ENCODE measurements around the gene ADAM15. TPM values are rescaled to one million over a fixed set of nuclear protein-coding genes. Genes with fewer than 3 reads are reported as not detected.

The ADAM15 gene
- total RNA-seq, 3 donors from 2014 or later, result 97.8 to 155 (median 109) TPM

DNA sequence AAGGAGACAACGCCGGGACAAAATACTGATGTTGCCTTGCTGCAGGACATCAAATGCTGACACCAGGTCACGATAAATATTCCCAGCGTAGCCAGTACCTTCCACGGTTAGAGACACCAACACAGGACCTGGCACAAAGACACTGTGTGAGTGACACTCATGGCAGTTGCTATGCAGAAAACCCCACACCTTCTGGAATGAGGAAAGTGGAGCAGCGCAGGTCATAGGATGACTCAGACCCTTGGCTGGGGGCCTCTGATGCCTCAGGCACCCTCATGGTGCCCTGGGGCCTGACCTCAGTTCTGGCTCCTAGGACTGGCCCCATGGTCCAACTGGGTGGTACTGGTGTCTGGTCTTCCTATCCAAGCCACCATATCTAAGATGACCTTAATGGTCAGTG, 24.5 kb upstream of the ADAM15 start:
- Histone ChIP-seq H3K4me3 (no peak overlapping the region), H3K9me3 (no peaks in the 10 kb centered on the region)
- TF ChIP-seq, protein P1, sequence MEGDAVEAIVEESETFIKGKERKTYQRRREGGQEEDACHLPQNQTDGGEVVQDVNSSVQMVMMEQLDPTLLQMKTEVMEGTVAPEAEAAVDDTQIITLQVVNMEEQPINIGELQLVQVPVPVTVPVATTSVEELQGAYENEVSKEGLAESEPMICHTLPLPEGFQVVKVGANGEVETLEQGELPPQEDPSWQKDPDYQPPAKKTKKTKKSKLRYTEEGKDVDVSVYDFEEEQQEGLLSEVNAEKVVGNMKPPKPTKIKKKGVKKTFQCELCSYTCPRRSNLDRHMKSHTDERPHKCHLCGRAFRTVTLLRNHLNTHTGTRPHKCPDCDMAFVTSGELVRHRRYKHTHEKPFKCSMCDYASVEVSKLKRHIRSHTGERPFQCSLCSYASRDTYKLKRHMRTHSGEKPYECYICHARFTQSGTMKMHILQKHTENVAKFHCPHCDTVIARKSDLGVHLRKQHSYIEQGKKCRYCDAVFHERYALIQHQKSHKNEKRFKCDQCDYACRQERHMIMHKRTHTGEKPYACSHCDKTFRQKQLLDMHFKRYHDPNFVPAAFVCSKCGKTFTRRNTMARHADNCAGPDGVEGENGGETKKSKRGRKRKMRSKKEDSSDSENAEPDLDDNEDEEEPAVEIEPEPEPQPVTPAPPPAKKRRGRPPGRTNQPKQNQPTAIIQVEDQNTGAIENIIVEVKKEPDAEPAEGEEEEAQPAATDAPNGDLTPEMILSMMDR (IDR thresholded peaks at IDR 0.05), result no peak
- no peak for TF ChIP-seq POLR2AphosphoS5 (IDR thresholded peaks at IDR 0.05)
- TF ChIP-seq POLR2A (IDR thresholded peaks at IDR 0.05), result no peak

DNA sequence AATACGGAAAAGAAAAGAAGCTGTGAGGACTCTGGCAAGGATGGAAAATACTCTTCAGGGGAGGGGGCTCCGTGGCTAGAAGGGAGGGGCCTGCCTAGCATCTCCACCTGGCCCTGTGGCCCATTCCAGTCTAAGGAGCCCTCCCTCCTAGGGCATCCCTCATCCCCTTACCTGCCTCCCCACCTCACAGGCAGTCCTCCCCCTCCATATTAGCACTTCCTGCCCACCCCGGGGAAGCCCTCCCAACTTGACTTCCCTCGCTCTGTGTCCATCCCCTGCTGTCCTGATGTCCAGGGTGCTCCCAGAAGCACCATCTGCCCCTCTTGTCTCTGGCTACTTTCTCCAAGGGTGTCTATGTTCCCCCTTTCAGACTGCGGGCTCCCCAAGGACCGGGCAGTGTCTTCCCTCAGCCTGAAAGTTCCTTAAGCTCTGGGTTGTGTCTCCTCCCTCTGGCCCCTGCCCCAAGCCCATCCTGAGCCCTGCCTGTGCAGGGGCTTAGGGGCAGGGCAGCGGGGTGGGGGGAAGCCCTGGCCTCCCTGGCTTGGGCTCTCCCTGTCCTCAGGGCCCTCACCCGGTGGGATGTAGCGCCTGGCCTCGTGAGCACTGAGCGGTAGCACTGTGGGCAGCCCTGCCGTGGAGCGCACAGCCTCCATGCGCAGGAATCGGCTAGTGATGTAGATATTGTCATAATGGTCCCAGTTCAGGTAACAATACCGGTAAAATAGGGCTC, 21.4 kb upstream of the ADAM15 start:
- H3K36me3 ChIP-seq, result no peaks in the 10 kb centered on the region
- TF ChIP-seq POLR2A (IDR thresholded peaks at IDR 0.05), result no peak
- TF ChIP-seq, protein P1 (IDR thresholded peaks at IDR 0.05), result no peak
- no peak for TF ChIP-seq POLR2AphosphoS5 (IDR thresholded peaks at IDR 0.05)
- no peak overlapping the region for H3K27ac ChIP-seq
- H3K4me3 ChIP-seq, result no peak overlapping the region
- H3K9me3 ChIP-seq, result no peaks in the 10 kb centered on the region
- no peak for DNase-seq (ENCODE audit: low spot score in 2 of 2)
- no peaks in the 10 kb centered on the region for H3K27me3 ChIP-seq
- intact Hi-C loops (cut with DNase I; ENCODE audit: low total_unique reads), result no loop called here
- H3K4me1 ChIP-seq, result no peaks in the 10 kb centered on the region

More for the DNA sequence above, 24.5 kb upstream of the ADAM15 start:
- intact Hi-C loops (cut with DNase I; ENCODE audit: low total_unique reads), result no loop called here
- no peak for DNase-seq (ENCODE audit: low spot score in 2 of 2)
- Histone ChIP-seq H3K27me3 (no peaks in the 10 kb centered on the region), H3K4me1 (peaks cover 0 to 3% of the 10 kb centered on the region in 2 donors), H3K27ac (peak overlapping the region in 1 of 2 donors; percentile 58), H3K36me3 (no peaks in the 10 kb centered on the region)

DNA sequence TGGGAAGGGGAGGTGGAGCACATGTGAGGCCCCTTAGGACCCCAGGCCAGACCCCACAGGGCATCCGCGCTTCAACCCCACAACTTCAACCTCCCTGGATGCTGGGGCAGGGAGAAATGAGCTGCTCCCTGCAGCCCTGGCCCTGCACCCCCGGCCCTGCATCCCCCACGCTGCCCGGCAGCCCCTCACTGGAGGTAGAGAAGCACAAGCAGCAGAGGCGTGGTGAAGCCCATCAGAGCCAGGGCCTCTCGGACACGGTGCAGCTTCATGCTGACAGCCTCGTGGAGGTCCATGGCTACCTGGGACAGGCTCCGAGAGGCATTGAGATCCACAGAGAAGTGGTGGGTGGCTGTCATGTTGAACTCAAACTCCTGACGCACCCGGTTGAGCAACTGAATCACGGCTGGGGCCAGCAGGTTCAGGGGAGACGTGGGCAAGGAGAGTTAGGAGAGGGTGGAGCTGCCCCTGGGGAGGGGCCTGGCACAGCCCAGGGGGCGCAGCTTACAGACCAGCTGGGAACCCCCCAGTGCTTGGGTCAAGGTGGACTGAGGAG, 20.8 kb upstream of the ADAM15 start:
- H3K4me1 ChIP-seq, result no peaks in the 10 kb centered on the region
- no peak overlapping the region for H3K4me3 ChIP-seq
- H3K36me3 ChIP-seq, result no peaks in the 10 kb centered on the region
- DNase-seq (ENCODE audit: low spot score in 2 of 2), result no peak
- no peak overlapping the region for H3K27ac ChIP-seq
- intact Hi-C loops (cut with DNase I; ENCODE audit: low total_unique reads), result no loop called here
- TF ChIP-seq POLR2AphosphoS5 (IDR thresholded peaks at IDR 0.05) (no peak), POLR2A (IDR thresholded peaks at IDR 0.05) (no peak)
- TF ChIP-seq, protein P1 (IDR thresholded peaks at IDR 0.05), result no peak
- no peaks in the 10 kb centered on the region for H3K9me3 ChIP-seq
- no peaks in the 10 kb centered on the region for H3K27me3 ChIP-seq

- TF ChIP-seq POLR2A (IDR thresholded peaks at IDR 0.05), result no peak
- Histone ChIP-seq H3K36me3 (no peaks in the 10 kb centered on the region), H3K4me1 (no peaks in the 10 kb centered on the region), H3K4me3 (no peak overlapping the region), H3K27me3 (no peaks in the 10 kb centered on the region), H3K27ac (no peak overlapping the region), H3K9me3 (no peaks in the 10 kb centered on the region)
- DNase-seq (ENCODE audit: low spot score in 2 of 2), result no peak
- intact Hi-C loops (cut with DNase I; ENCODE audit: low total_unique reads), result no loop called here
Observed at GRCh38 chr1:155030899-155031298, 20.2 kb upstream of the ADAM15 start.

GRCh38 chr1:155032886-155033285, 18.2 kb upstream of the ADAM15 start:
- Histone ChIP-seq H3K27me3 (no peaks in the 10 kb centered on the region), H3K9me3 (no peaks in the 10 kb centered on the region), H3K36me3 (no peaks in the 10 kb centered on the region), H3K4me1 (no peaks in the 10 kb centered on the region), H3K27ac (no peak overlapping the region), H3K4me3 (no peak overlapping the region)
- intact Hi-C loops (cut with DNase I; ENCODE audit: low total_unique reads), result no loop called here
- TF ChIP-seq, protein P1 (IDR thresholded peaks at IDR 0.05), result no peak
- TF ChIP-seq POLR2A (IDR thresholded peaks at IDR 0.05), result no peak
- TF ChIP-seq POLR2AphosphoS5 (IDR thresholded peaks at IDR 0.05), result no peak
- DNase-seq (ENCODE audit: low spot score in 2 of 2), result no peak

Data from breast epithelium (tissue), 4 donors.